HUES64 (cell line): ENCODE data around the gene PDE11A.
"Not testable (repeated sequence)": the region's sequence is repeated elsewhere in the genome, so short reads cannot be mapped to it uniquely, and the experiment has no call there.

Experiments used
- H3K27ac ChIP-seq: 2 replicates; pipeline ENCODE4 v1.7.0; 2013; ENCODE audit warnings: low read depth, low read length, inconsistent platforms
- H3K27me3 ChIP-seq: 2 replicates; pipeline ENCODE4 v1.6.1; 2013; ENCODE audit warnings: mild to moderate bottlenecking, low read length; ENCODE audit not compliant: insufficient read depth
- H3K36me3 ChIP-seq: 2 replicates; pipeline ENCODE4 v1.6.1; 2013; ENCODE audit warnings: mild to moderate bottlenecking, low read length; ENCODE audit not compliant: insufficient read depth
- H3K4me1 ChIP-seq: 2 replicates; pipeline ENCODE4 v1.6.1; 2013; ENCODE audit warnings: mild to moderate bottlenecking, low read length, moderate library complexity; ENCODE audit not compliant: insufficient read depth
- H3K4me3 ChIP-seq: 2 replicates; pipeline ENCODE4 v1.5.1; 2013; ENCODE audit warnings: mild to moderate bottlenecking, low read length, moderate library complexity
- H3K9ac ChIP-seq: 2 replicates; pipeline ENCODE4 v1.6.1; 2013; ENCODE audit warnings: mild to moderate bottlenecking, low read depth, low read length
- H3K9me3 ChIP-seq: 2 replicates; pipeline ENCODE4 v1.6.1; 2013; ENCODE audit warnings: low read depth, low read length; ENCODE audit not compliant: insufficient read depth
- WGBS: fragments of 150-250, 120-280 bp; methylation state at CpG from one replicate; pipeline ENCODE4 v1.1.7; 2013; ENCODE audit warnings: missing lambda C conversion rate; 5-methylcytosine and 5-hydroxymethylcytosine counted together

Gene PDE11A

DNA sequence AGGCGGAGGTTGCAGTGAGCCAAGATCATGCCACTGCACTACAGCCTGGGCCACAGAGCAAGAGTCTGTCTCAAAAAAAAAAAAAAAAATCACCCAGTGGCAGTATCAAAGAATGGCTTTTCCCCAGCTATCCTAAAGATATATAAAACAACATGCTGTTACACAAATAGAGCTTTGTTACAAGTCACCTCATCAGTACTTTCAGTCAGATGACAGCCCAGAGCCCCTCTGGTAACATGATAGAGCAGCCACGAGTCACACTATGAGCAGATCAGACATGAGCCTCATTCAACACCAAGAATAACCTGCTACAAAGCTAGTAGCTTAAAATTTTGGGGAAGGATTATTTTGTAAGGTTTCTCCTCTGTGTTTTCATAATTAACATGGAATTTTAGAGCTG, 25.2 kb downstream of the PDE11A start:
- no peaks in the 10 kb centered on the region for H3K9me3 ChIP-seq
- no peak overlapping the region for H3K27ac ChIP-seq
- no peaks in the 10 kb centered on the region for H3K36me3 ChIP-seq
- WGBS = 95% methylated on average over 2 of the region's 2 CpGs
- no peaks in the 10 kb centered on the region for H3K27me3 ChIP-seq
- H3K4me1 ChIP-seq = no peaks in the 10 kb centered on the region
- no peak overlapping the region for H3K4me3 ChIP-seq
- no peak overlapping the region for H3K9ac ChIP-seq

DNA sequence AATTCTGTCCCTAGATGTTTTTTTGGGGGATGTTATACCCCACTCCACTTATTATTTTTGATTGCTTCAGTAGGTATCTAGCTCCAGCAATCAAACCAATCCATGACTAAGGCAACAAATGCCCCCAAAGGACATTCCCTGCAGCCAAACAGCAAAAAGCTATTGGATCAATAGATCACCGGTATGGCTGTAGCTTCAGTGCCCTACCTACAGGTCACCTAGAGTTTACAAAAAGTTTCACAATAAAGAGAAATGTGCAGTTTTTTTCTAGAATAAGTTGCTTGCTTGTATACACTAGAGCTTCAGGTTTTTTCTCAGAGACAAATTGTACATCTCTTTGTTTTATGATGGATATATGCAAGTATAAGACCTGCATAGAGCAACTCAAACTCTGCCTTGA, 27.7 kb downstream of the PDE11A start:
- Histone ChIP-seq H3K9ac (no peak overlapping the region), H3K4me1 (no peaks in the 10 kb centered on the region), H3K4me3 (no peak overlapping the region), H3K36me3 (no peaks in the 10 kb centered on the region), H3K27ac (no peak overlapping the region), H3K9me3 (no peaks in the 10 kb centered on the region), H3K27me3 (no peaks in the 10 kb centered on the region; the same call in 1 of the 2 replicates)
- WGBS = 94% methylated on average over 1 of the region's 1 CpG

DNA sequence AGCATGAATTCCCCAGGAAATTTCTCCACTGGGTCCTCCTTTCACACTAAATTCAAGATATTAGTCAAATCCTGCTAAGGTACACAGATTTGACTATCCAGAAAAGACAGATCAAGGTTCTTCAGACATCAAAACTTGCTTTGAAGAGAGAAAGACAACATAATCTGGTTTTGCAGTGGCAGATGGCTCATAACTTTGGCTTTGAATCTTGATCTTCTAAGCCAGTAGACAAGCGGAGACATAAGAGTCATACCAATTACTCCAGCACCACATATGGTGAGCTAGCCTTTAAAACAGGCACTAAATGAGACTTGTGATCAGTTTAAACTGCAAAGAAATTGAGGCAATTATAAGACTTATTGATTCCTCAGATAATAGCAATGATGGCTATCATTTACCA, 29.3 kb downstream of the PDE11A start:
- H3K4me1 ChIP-seq = no peaks in the 10 kb centered on the region
- H3K27me3 ChIP-seq = no peaks in the 10 kb centered on the region; the same call in 1 of the 2 replicates
- H3K9me3 ChIP-seq = no peaks in the 10 kb centered on the region
- 93% methylated on average over 1 of the region's 1 CpG for WGBS
- H3K9ac ChIP-seq = no peak overlapping the region
- H3K27ac ChIP-seq = no peak overlapping the region
- H3K36me3 ChIP-seq = no peaks in the 10 kb centered on the region
- no peak overlapping the region for H3K4me3 ChIP-seq

DNA sequence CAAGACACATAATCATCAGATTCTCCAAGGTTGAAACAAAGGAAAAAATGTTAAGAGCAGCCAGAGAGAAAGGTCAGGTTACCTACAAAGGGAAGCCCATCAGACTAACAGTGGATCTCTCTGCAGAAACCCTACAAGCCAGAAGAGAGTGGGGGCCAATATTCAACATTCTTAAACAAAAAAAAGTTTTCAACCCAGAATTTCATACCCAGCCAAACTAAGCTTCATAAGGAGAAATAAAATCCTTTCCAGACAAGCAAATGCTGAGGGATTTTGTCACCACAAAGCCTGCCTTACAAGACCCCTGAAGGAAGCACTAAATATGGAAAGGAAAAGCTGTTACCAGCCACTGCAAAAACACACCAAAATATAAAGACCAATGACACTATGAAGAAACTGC, 39.0 kb downstream of the PDE11A start:
- not testable (repeated sequence) for H3K9ac ChIP-seq, H3K4me3 ChIP-seq

DNA sequence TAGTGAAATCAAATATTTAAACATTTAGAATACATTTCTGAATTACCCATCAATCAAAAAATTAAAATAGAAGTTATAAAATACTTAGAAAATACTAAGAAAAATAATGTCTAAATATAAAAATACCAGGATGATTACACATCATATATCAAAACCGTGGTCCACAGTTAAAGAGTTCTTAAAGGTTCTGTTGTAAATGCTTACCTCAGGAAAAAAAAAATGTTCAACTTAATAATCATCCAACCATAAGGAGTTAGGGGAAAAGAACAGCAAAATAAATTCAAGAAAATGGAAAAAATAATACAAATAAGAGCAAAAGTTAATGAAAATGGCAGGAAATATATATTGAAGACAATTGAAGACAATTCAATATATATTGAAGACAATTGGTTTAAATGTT, 43.2 kb downstream of the PDE11A start:
- no CpG with 5 or more reads among the region's 1 CpG for WGBS
- H3K4me3 ChIP-seq = no peak overlapping the region
- no peak overlapping the region for H3K27ac ChIP-seq
- H3K4me1 ChIP-seq = no peaks in the 10 kb centered on the region
- H3K36me3 ChIP-seq = no peaks in the 10 kb centered on the region
- H3K9ac ChIP-seq = no peak overlapping the region
- no peaks in the 10 kb centered on the region for H3K9me3 ChIP-seq
- no peaks in the 10 kb centered on the region for H3K27me3 ChIP-seq

More for the DNA sequence above, 39.0 kb downstream of the PDE11A start:
- H3K27me3 ChIP-seq, H3K36me3 ChIP-seq, H3K27ac ChIP-seq, H3K4me1 ChIP-seq, H3K9me3 ChIP-seq: not testable (repeated sequence)

DNA sequence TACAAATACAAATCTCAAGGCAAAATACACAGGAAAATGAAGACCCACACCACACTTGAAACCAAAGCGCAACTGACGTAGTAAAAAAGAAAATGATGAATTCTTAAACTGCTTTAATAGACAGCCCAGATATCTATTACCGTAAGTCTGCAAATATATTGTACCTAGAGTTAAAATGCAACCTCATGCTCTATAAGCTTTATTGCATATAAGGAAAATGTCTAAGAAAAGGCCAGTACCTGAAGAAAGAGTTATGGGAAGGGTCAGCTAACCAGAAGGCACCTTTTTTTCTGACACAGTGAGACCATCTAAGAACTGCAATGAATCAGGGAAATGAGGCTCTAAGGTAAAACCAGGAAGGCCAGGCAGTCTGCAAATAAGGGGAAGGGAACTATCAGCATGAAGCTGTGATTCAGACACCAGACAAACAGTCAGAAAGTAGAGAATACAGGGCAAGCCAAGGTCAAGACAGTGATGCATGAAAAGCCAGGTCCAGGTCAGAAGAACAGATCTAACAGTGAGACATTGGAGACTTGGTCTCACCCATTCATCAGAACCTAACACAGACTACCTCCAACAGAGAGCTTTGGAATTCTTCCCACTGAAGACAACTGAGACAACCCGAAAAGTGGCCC, 46.9 kb downstream of the PDE11A start:
- Histone ChIP-seq H3K9me3 (no peaks in the 10 kb centered on the region), H3K4me3 (no peak overlapping the region), H3K36me3 (no peaks in the 10 kb centered on the region), H3K27ac (no peak overlapping the region), H3K4me1 (no peaks in the 10 kb centered on the region), H3K9ac (no peak overlapping the region), H3K27me3 (no peaks in the 10 kb centered on the region)
- 89% methylated on average over 3 of the region's 4 CpGs for WGBS

DNA sequence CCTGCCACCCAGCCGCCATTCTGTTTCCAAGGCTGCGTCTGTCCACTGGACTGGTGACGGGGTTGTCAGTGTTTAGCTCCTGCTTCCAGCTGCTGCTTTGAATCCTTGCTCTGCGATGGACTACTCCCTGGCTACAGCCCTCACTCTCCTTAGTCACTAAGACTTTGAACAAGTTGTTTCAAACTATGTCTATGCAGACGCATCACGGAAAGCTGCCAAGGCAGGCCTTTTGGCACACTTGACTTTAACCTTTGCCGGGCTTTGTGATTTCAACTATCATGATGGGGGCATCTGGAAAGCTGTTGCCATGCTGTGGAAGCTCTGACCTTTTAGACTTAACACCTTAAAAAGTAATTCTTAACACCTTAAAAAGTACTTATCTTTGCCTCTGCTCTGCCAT, 54.4 kb downstream of the PDE11A start:
- no peaks in the 10 kb centered on the region; the same call in 1 of the 2 replicates for H3K9me3 ChIP-seq
- WGBS = 92% methylated on average over 7 of the region's 7 CpGs
- no peaks in the 10 kb centered on the region for H3K36me3 ChIP-seq

DNA sequence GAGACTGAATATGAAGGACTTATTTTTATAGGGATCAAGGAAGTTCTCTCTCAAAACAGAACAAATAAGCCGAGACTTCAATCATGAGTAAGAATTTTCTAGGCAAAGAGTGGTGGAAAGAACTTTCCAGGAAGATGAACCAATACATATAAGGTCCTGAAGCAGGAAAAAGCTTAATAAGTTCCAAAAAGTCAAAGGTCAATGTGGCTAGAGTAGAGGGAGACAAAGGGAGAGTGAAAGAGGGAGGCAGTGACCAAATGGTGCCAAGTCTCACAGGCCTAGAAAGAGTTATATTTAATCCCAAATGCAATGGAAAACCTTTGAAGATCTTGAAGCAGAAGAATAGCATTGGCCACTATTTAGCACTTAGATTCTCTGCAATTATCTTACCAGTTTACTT, 56.0 kb downstream of the PDE11A start:
- WGBS = 0% methylated on average over 1 of the region's 1 CpG
- H3K27ac ChIP-seq = no peak overlapping the region
- no peaks in the 10 kb centered on the region; the same call in 1 of the 2 replicates for H3K9me3 ChIP-seq
- no peaks in the 10 kb centered on the region for H3K27me3 ChIP-seq
- no peaks in the 10 kb centered on the region for H3K4me1 ChIP-seq
- no peak overlapping the region for H3K4me3 ChIP-seq
- no peak overlapping the region for H3K9ac ChIP-seq
- H3K36me3 ChIP-seq = no peaks in the 10 kb centered on the region

More for the DNA sequence above, 54.4 kb downstream of the PDE11A start:
- Histone ChIP-seq H3K4me3 (no peak overlapping the region), H3K4me1 (no peaks in the 10 kb centered on the region), H3K9ac (no peak overlapping the region), H3K27ac (no peak overlapping the region), H3K27me3 (no peaks in the 10 kb centered on the region)

DNA sequence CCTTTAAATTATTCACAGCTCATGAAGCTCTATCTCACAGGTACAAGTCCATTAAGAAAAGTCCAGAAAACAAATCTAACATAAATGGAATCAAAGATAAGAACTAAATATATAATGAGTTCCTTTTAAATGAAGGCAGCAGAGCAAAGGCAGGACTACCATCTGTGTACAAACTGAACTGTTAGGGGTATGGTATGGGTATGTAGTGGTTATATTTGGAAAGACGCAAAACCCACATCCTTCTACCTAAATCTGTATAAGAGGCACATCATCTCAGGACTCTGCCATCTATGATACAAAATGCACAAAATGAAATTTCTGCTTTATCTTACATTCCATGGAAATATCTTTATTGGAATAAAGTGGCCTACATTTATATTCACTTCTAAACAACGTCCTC, 59.9 kb downstream of the PDE11A start:
- H3K4me3 ChIP-seq = no peak overlapping the region
- no peaks in the 10 kb centered on the region for H3K27me3 ChIP-seq
- H3K36me3 ChIP-seq = no peaks in the 10 kb centered on the region
- no peak overlapping the region for H3K9ac ChIP-seq
- WGBS = 75% methylated on average over 1 of the region's 2 CpGs
- H3K27ac ChIP-seq = no peak overlapping the region
- H3K4me1 ChIP-seq = no peaks in the 10 kb centered on the region
- no peaks in the 10 kb centered on the region; the same call in 1 of the 2 replicates for H3K9me3 ChIP-seq

DNA sequence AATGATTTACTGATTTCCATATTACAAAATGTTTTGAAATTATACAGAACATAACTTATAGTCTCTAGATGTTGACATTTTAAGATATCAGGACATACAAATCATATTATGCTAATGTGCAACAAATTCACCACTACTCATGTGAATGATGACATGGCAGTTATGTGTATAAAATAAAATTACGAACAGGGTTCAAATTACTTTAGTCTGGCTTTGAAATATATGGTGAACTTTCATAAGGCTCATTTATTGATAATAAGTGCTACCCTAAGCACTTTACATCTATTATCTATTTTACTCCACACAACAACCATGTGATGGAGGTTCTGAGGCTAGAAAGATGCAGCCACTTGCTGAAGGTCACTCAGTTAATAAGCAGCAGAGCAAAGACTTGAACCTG, 62.8 kb downstream of the PDE11A start:
- H3K9ac ChIP-seq = no peak overlapping the region
- WGBS = no CpG with 5 or more reads among the region's 1 CpG
- H3K4me3 ChIP-seq = no peak overlapping the region

DNA sequence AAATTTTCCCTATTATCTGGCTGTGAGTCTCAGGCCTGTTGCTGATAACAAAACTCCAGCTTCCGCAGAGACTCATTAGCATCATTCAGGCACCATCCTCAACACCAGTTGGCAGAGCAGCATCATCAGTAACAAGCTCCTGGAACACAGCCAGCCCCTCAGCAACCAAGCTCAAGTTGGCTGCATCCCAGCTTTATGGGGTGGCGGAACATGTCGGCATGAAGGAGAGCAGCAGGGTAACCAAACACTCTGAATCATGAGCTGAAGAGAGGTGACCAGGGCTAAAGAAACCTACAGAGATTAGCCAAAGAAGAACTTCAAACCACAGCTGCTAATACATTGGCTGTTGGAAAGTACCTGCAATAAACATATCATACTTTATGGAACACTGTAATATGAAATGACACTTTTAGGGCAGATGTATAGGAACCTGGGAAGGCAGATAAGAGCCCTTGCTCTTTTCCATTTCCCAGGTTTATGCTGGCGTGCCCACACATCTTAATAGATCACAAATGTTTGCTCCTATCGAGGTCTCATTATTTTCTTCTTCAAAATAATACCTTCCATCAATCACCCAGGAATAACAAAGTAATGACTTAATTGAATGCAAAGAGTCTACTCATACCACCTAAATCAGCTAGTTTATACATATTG, 63.8 kb downstream of the PDE11A start:
- no peak overlapping the region for H3K4me3 ChIP-seq
- H3K4me1 ChIP-seq = no peaks in the 10 kb centered on the region
- no peaks in the 10 kb centered on the region for H3K9me3 ChIP-seq
- no peaks in the 10 kb centered on the region for H3K27me3 ChIP-seq
- no peak overlapping the region for H3K9ac ChIP-seq
- H3K27ac ChIP-seq = no peak overlapping the region
- WGBS = 87% methylated on average over 5 of the region's 5 CpGs
- H3K36me3 ChIP-seq = no peaks in the 10 kb centered on the region

More for the DNA sequence above, 62.8 kb downstream of the PDE11A start:
- H3K9me3 ChIP-seq = no peaks in the 10 kb centered on the region
- H3K36me3 ChIP-seq = no peaks in the 10 kb centered on the region
- H3K27ac ChIP-seq = no peak overlapping the region
- H3K4me1 ChIP-seq = no peaks in the 10 kb centered on the region
- H3K27me3 ChIP-seq = no peaks in the 10 kb centered on the region
